KMS-11 (cell line): ENCODE results near the gene PITHD1.

Source experiments
- H2AFZ ChIP-seq: fragments of 200-600 bp; sonication (generic); 2 replicates; pipeline ENCODE4 v1.6.1; 2016; ENCODE audit warnings: antibody characterized with exemption, mixed run types, low read depth
- H3K27ac ChIP-seq: fragments of 200-600 bp; sonication (generic); 2 replicates; pipeline ENCODE4 v1.6.1; 2016; ENCODE audit warnings: mild to moderate bottlenecking, mixed run types
- H3K27me3 ChIP-seq: fragments of 200-600 bp; sonication (generic); 2 replicates; pipeline ENCODE4 v1.6.1; 2017; ENCODE audit warnings: mild to moderate bottlenecking, low read depth, mixed run types, moderate library complexity; ENCODE audit not compliant: insufficient read depth
- H3K36me3 ChIP-seq: fragments of 200-600 bp; sonication (generic); 2 replicates; pipeline ENCODE4 v1.6.1; 2017; ENCODE audit warnings: mild to moderate bottlenecking, mixed run types; ENCODE audit not compliant: insufficient read depth
- H3K4me1 ChIP-seq: fragments of 200-600 bp; sonication (generic); 2 replicates; pipeline ENCODE4 v1.6.1; 2016; ENCODE audit warnings: mild to moderate bottlenecking, low read depth, mixed run types; ENCODE audit not compliant: poor library complexity, severe bottlenecking
- H3K4me2 ChIP-seq: fragments of 200-600 bp; sonication (generic); 2 replicates; pipeline ENCODE4 v1.7.0; 2016; ENCODE audit warnings: mild to moderate bottlenecking, mixed run types
- H3K4me3 ChIP-seq: fragments of 200-600 bp; sonication (generic); IDR thresholded peaks from 2 replicates; pipeline ENCODE4 v1.6.1; 2017; ENCODE audit warnings: low read depth, low read length, mixed read lengths; ENCODE audit not compliant: insufficient read depth
- H3K79me2 ChIP-seq: fragments of 200-600 bp; sonication (generic); 2 replicates; pipeline ENCODE4 v1.6.1; 2016; ENCODE audit warnings: low read depth, mixed run types; ENCODE audit not compliant: insufficient read depth
- H3K9ac ChIP-seq: fragments of 200-600 bp; sonication (generic); 2 replicates; pipeline ENCODE4 v1.6.1; 2016; ENCODE audit warnings: mild to moderate bottlenecking, mixed run types
- H4K20me1 ChIP-seq: fragments of 200-600 bp; sonication (generic); 2 replicates; pipeline ENCODE4 v1.6.1; 2016; ENCODE audit warnings: mild to moderate bottlenecking, mixed run types; ENCODE audit not compliant: insufficient read depth
- CTCF ChIP-seq: fragments of 200-600 bp; sonication (generic); conservative IDR thresholded peaks from 2 replicates; pipeline ENCODE4 v1.6.1; 2017; ENCODE audit warnings: low read depth, mild to moderate bottlenecking, antibody characterized with exemption, low read length, moderate library complexity, mixed read lengths

Gene PITHD1

GRCh38 chr1:23788695-23789094 lies 10.5 kb downstream of the PITHD1 start:
- H3K27me3 ChIP-seq: no peaks in the 10 kb centered on the region
- H3K79me2 ChIP-seq: peaks cover 23% of the 10 kb centered on the region; the same call in 1 of the 2 replicates
- TF ChIP-seq CTCF: no peak
- H2AFZ ChIP-seq: no peak overlapping the region
- no peaks in the 10 kb centered on the region for H4K20me1 ChIP-seq
- H3K4me1 ChIP-seq: peaks cover 28% of the 10 kb centered on the region
- no peak overlapping the region for H3K9ac ChIP-seq
- no peak overlapping the region for H3K4me2 ChIP-seq
- 0 out of 2 replicates have a peak, but pooled peaks cover 7% of the 10 kb centered on the region for H3K36me3 ChIP-seq
- H3K27ac ChIP-seq: no peak overlapping the region; the same call in 1 of the 2 replicates
- no peak overlapping the region for H3K4me3 ChIP-seq

- Histone ChIP-seq H3K4me2 (peak within 1 kb of the TSS; percentile 88), H3K4me1 (peaks cover 14% of the 10 kb centered on the region), H3K9ac (peak within 1 kb of the TSS; percentile 59), H3K27me3 (no peaks in the 10 kb centered on the region), H4K20me1 (no peaks in the 10 kb centered on the region), H3K36me3 (0 out of 2 replicates have a peak, but pooled peaks cover 2% of the 10 kb centered on the region), H3K4me3 (peak within 1 kb of the TSS; percentile 84), H3K27ac (no peak within 1 kb of the TSS), H3K79me2 (peaks cover 20% of the 10 kb centered on the region; the same call in 1 of the 2 replicates), H2AFZ (peak within 1 kb of the TSS; percentile 59; the same call in 1 of the 2 replicates)
- TF ChIP-seq CTCF: no peak
These were observed 12.7 kb downstream of the PITHD1 start, which contains the start of gene LYPLA2 for GRCh38 chr1:23790696-23791515. Gene LYPLA2, plus strand, starts transcription at chr1:23791145. Its CDS starts 1,538 bp downstream, at chr1:23792683.

- H3K9ac ChIP-seq: peak overlapping the region; percentile 59
- no peak for TF ChIP-seq CTCF
- H3K4me3 ChIP-seq: peak overlapping the region; percentile 38
- no peaks in the 10 kb centered on the region for H3K27me3 ChIP-seq
- peaks cover 20% of the 10 kb centered on the region; the same call in 1 of the 2 replicates for H3K79me2 ChIP-seq
- peaks cover 14% of the 10 kb centered on the region for H3K4me1 ChIP-seq
- H3K4me2 ChIP-seq: peak overlapping the region; percentile 49
- no peak overlapping the region for H3K27ac ChIP-seq
- H3K36me3 ChIP-seq: no peaks in the 10 kb centered on the region
- no peaks in the 10 kb centered on the region for H4K20me1 ChIP-seq
- peak overlapping the region; percentile 59; the same call in 1 of the 2 replicates for H2AFZ ChIP-seq
These were observed 13.4 kb downstream of the PITHD1 start for GRCh38 chr1:23791516-23792047.

GRCh38 chr1:23792151-23792945 lies 14.1 kb downstream of the PITHD1 start:
- H3K27me3 ChIP-seq: no peaks in the 10 kb centered on the region
- TF ChIP-seq CTCF: no peak
- no peaks in the 10 kb centered on the region for H4K20me1 ChIP-seq
- no peak overlapping the region for H2AFZ ChIP-seq
- no peak overlapping the region for H3K9ac ChIP-seq
- H3K4me2 ChIP-seq: peak overlapping the region; percentile 39; the same call in 1 of the 2 replicates
- no peak overlapping the region for H3K27ac ChIP-seq
- peaks cover 20% of the 10 kb centered on the region; the same call in 1 of the 2 replicates for H3K79me2 ChIP-seq
- no peaks in the 10 kb centered on the region for H3K36me3 ChIP-seq
- peaks cover 14% of the 10 kb centered on the region for H3K4me1 ChIP-seq
- H3K4me3 ChIP-seq: no peak overlapping the region
